Pancreas (tissue), 10 donors: Measurements from ENCODE around the gene MACROD2. TPM values are rescaled to one million over a fixed set of nuclear protein-coding genes. Genes with fewer than 3 reads are reported as not detected.

Source experiments
- ATAC-seq, 4 donors: fragments of 200-7000 bp; cut with Tn5 transposase; one replicate each; pipeline versions ENCODE4 v1.8.0 to v1.9.1; 2020; ENCODE audit warnings: mild to moderate bottlenecking in 4 of 4, moderate library complexity in 4 of 4
- DNase-seq, 6 donors: peaks; one replicate each; pipeline ENCODE4 v3.0.0-alpha.2; 2020
- FAIRE-seq: peaks from 2 replicates; lab custom pipeline; 2012; peaks lifted over from hg19 to GRCh38; lab: Jason Lieb, UNC
- H3K27ac ChIP-seq, 4 donors: fragments of 200-600 bp; sonication (generic); 1 replicate in 3 of 4; 2 replicates in 1 of 4; pipeline versions ENCODE4 v1.5.0 to v1.8.0; 2020
- H3K27me3 ChIP-seq, 4 donors: fragments of 200-600 bp; one replicate each; pipeline ENCODE4 v1.8.0; 2021
- H3K36me3 ChIP-seq, 3 donors: fragments of 200-600 bp; sonication (generic) in 1 of 3; one replicate each; pipeline versions ENCODE4 v1.5.0 to v1.8.0; 2020 to 2021
- H3K4me1 ChIP-seq, 3 donors: fragments of 200-600 bp; one replicate each; pipeline ENCODE4 v1.8.0; 2021
- H3K4me3 ChIP-seq, 4 donors: fragments of 200-600 bp; sonication (generic) in 2 of 4; one replicate each; pipeline versions ENCODE4 v1.5.0 to v1.8.0; 2020 to 2021
- H3K9me3 ChIP-seq, 4 donors: fragments of 200-600 bp; one replicate each; pipeline ENCODE4 v1.8.0; 2021
- CTCF ChIP-seq, 4 donors: fragments of 200-600 bp; sonication (generic) in 3 of 4; IDR thresholded peaks; one replicate each; pipeline versions ENCODE4 v1.5.0 to v1.8.0; 2021; ENCODE audit warnings: antibody characterized with exemption in 4 of 4
- WGBS, 2 donors: extraction: QIAGEN DNeasy Blood & Tissue Kit; methylation state at CpG; one replicate each; pipeline ENCODE4 v1.1.7; 2013; 5-methylcytosine and 5-hydroxymethylcytosine counted together
- intact Hi-C, 3 donors: fragments of 100-400 bp; cut with DNase I; formaldehyde crosslinking; loops; one replicate each; pipeline versions ENCODE4 v1.11.1 to v1.14.2; 2022
- polyA plus RNA-seq, 2 donors: library from polyadenylated mRNA; stranded (reverse); fragments of 200-250 nt; gene quantifications; one replicate each; pipeline ENCODE4 v1.2.3, GENCODE V29; 2013
- total RNA-seq, 6 donors: library from RNA; stranded (reverse); fragmentation: NEBNext Ultra II Directional in 4 of 6; extraction: Animal tissue kit (Norgen Biotek cat#: 25700) in 4 of 6; gene quantifications; one replicate each; pipeline versions ENCODE4 v1.2.1 to v1.2.4, GENCODE V29; 2021 to 2023
- donor health status: healthy with polysubstance abuse.
- donor health status: DM: no; HTN: no; CAD: no; lungs with moderate emphysema.
- donor health status: DM: no; HTN: no; CAD: no.
- donor health status: control.
- donor health status: control.
- donor health status: Bipolar disorder and iron deficiency.
- donor health status: DM: yes; HTN: yes; CAD: no.
- donor health status: DM: no; HTN: no; CAD: no.
- donor health status: DM: no; HTN: no; CAD: no.
- donor health status: DM: yes; HTN: yes; CAD: no.

Gene MACROD2
- total and polyA plus RNA-seq, 8 donors: 1.7 to 4.9 (median 2.7) TPM

- Histone ChIP-seq H3K4me3 (no peak overlapping the region), H3K4me1 (peaks cover 0 to 13% (median 0%) of the 10 kb centered on the region in 3 donors), H3K36me3 (no peaks in the 10 kb centered on the region), H3K27me3 (no peaks in the 10 kb centered on the region), H3K9me3 (no peaks in the 10 kb centered on the region), H3K27ac (no peak overlapping the region)
- DNase-seq (peak in 1 of 6 donors; percentile 7), FAIRE-seq (no peak), ATAC-seq (peak; percentile 82 to 88 (median 86))
- WGBS, 2 donors: 35 to 45% methylated on average over 3 of the region's 3 CpGs
- TF ChIP-seq CTCF (IDR thresholded peaks at IDR 0.05): no peak
- intact Hi-C loops: no loop called here
Measured at GRCh38 chr20:14064333-14064732, 69.0 kb downstream of the MACROD2 start.

GRCh38 chr20:14064921-14065320 is 69.6 kb downstream of the MACROD2 start:
- FAIRE-seq: no peak
- intact Hi-C loops: no loop called here
- Histone ChIP-seq H3K4me3 (no peak overlapping the region), H3K9me3 (no peaks in the 10 kb centered on the region), H3K36me3 (no peaks in the 10 kb centered on the region), H3K27ac (no peak overlapping the region), H3K27me3 (no peaks in the 10 kb centered on the region), H3K4me1 (peaks cover 0 to 13% (median 0%) of the 10 kb centered on the region in 3 donors)
- TF ChIP-seq CTCF (IDR thresholded peaks at IDR 0.05): no peak
- WGBS, 2 donors: 48 to 52% methylated on average over 5 of the region's 5 CpGs
- DNase-seq: no peak
- ATAC-seq: peak; percentile 66 to 70 (median 68)

GRCh38 chr20:14065774-14066173 is 70.5 kb downstream of the MACROD2 start:
- Histone ChIP-seq H3K9me3 (no peaks in the 10 kb centered on the region), H3K27ac (no peak overlapping the region), H3K36me3 (no peaks in the 10 kb centered on the region), H3K27me3 (no peaks in the 10 kb centered on the region), H3K4me1 (peaks cover 0 to 13% (median 0%) of the 10 kb centered on the region in 3 donors), H3K4me3 (no peak overlapping the region)
- DNase-seq: no peak
- peak in 3 of 4 donors; percentile 36 to 64 (median 50) for ATAC-seq
- intact Hi-C loops: no loop called here
- WGBS, 2 donors: 53 to 54% methylated on average over 3 of the region's 3 CpGs
- no peak for FAIRE-seq
- no peak for TF ChIP-seq CTCF (IDR thresholded peaks at IDR 0.05)

GRCh38 chr20:14067603-14068002 is 72.3 kb downstream of the MACROD2 start:
- no peak for DNase-seq
- H3K9me3 ChIP-seq: no peaks in the 10 kb centered on the region
- no peak for TF ChIP-seq CTCF (IDR thresholded peaks at IDR 0.05)
- no peaks in the 10 kb centered on the region for H3K36me3 ChIP-seq
- ATAC-seq: no peak
- no peak overlapping the region for H3K27ac ChIP-seq
- no peaks in the 10 kb centered on the region for H3K27me3 ChIP-seq
- H3K4me1 ChIP-seq: peaks cover 0 to 13% (median 0%) of the 10 kb centered on the region in 3 donors
- intact Hi-C loops: no loop called here
- FAIRE-seq: no peak
- H3K4me3 ChIP-seq: no peak overlapping the region

- H3K9me3 ChIP-seq: no peaks in the 10 kb centered on the region
- ATAC-seq: no peak
- H3K4me3 ChIP-seq: no peak overlapping the region
- no peak for FAIRE-seq
- DNase-seq: no peak
- no peak overlapping the region for H3K27ac ChIP-seq
- H3K36me3 ChIP-seq: no peaks in the 10 kb centered on the region
- WGBS, 2 donors: 82 to 84% methylated on average over 5 of the region's 5 CpGs
- peaks cover 0 to 13% (median 0%) of the 10 kb centered on the region in 3 donors for H3K4me1 ChIP-seq
- no peak for TF ChIP-seq CTCF (IDR thresholded peaks at IDR 0.05)
- intact Hi-C loops: no loop called here
- H3K27me3 ChIP-seq: no peaks in the 10 kb centered on the region
Measured at GRCh38 chr20:14069796-14070195, 74.5 kb downstream of the MACROD2 start.
